Calu3 (cell line): ENCODE results near the gene SART3. TPM values are rescaled to one million over a fixed set of nuclear protein-coding genes. Genes with fewer than 3 reads are reported as not detected.

Source experiments
- BruUV-seq: library from RNA; stranded (reverse); fragments of 400-500 nt; replicated peaks from 2 replicates; lab custom pipeline; 2021; lab: Mats Ljungman, UMichigan
- CTCF ChIA-PET: fragments of 300-600 bp; sonication (Branson Sonifier 250); formaldehyde crosslinking; loops from one replicate; lab custom pipeline; 2022; ENCODE audit warnings: antibody characterized with exemption; lab: Charles Lee
- DNase-seq: peaks from one replicate; pipeline ENCODE4 v3.0.0; 2022
- H3K27ac Mint-ChIP-seq: one replicate; pipeline ENCODE4 v1.8.0; 2022; ENCODE audit warnings: mixed read lengths; ENCODE audit not compliant: unreplicated experiment
- H3K27me3 Mint-ChIP-seq: one replicate; pipeline ENCODE4 v1.8.0; 2022; ENCODE audit warnings: mixed read lengths; ENCODE audit not compliant: unreplicated experiment
- H3K36me3 Mint-ChIP-seq: one replicate; pipeline ENCODE4 v1.8.0; 2022; ENCODE audit warnings: mild to moderate bottlenecking, moderate library complexity, mixed read lengths; ENCODE audit not compliant: insufficient read depth, unreplicated experiment
- H3K4me1 Mint-ChIP-seq: one replicate; pipeline ENCODE4 v1.8.0; 2022; ENCODE audit warnings: mild to moderate bottlenecking, low read depth, mixed read lengths; ENCODE audit not compliant: unreplicated experiment
- H3K4me3 Mint-ChIP-seq: one replicate; pipeline ENCODE4 v1.8.0; 2022; ENCODE audit warnings: mild to moderate bottlenecking, low read depth, moderate library complexity, mixed read lengths; ENCODE audit not compliant: unreplicated experiment
- H3K9me3 Mint-ChIP-seq: one replicate; pipeline ENCODE4 v1.8.0; 2022; ENCODE audit warnings: low read depth, mixed read lengths; ENCODE audit not compliant: unreplicated experiment
- CTCF ChIP-seq: fragments of 200-600 bp; IDR thresholded peaks from one replicate; pipeline ENCODE4 v1.8.0; 2022; ENCODE audit warnings: antibody characterized with exemption; ENCODE audit not compliant: unreplicated experiment
- intact Hi-C: fragments of 100-400 bp; cut with micrococcal nuclease; formaldehyde crosslinking; loops from one replicate; pipeline ENCODE4 v1.10.0; 2022; ENCODE audit not compliant: unreplicated experiment
- total RNA-seq: library from RNA; stranded (reverse); gene quantifications from 2 replicates; pipeline ENCODE4 v1.2.3, GENCODE V29; 2022

The SART3 gene
- total RNA-seq, 1 experiment from 2014 or later = 91.7 TPM

- Mint-ChIP-seq H3K27me3 (peaks cover 80% of the 10 kb centered on the region), H3K4me3 (no peak overlapping the region), H3K36me3 (no peaks in the 10 kb centered on the region), H3K9me3 (no peaks in the 10 kb centered on the region), H3K27ac (no peak overlapping the region), H3K4me1 (no peaks in the 10 kb centered on the region)
- DNase-seq = no peak
- intact Hi-C loops = no loop called here
- CTCF ChIA-PET = no interaction called here
- no peak for TF ChIP-seq CTCF
- BruUV-seq = no TSS peak
Measured at GRCh38 chr12:108585864-108586263, 24.9 kb upstream of the SART3 start.

- no TSS peak for BruUV-seq
- TF ChIP-seq CTCF = no peak
- no peak for DNase-seq
- peaks cover 68% of the 10 kb centered on the region for H3K27me3 Mint-ChIP-seq
- no peak overlapping the region for H3K27ac Mint-ChIP-seq
- intact Hi-C loops = no loop called here
- H3K4me1 Mint-ChIP-seq = no peaks in the 10 kb centered on the region
- H3K9me3 Mint-ChIP-seq = no peaks in the 10 kb centered on the region
- CTCF ChIA-PET = no interaction called here
- H3K36me3 Mint-ChIP-seq = no peaks in the 10 kb centered on the region
- no peak overlapping the region for H3K4me3 Mint-ChIP-seq
Measured at GRCh38 chr12:108584456-108585065, 23.6 kb upstream of the SART3 start.

- CTCF ChIA-PET = no interaction called here
- Mint-ChIP-seq H3K4me1 (no peaks in the 10 kb centered on the region), H3K36me3 (no peaks in the 10 kb centered on the region), H3K4me3 (no peak overlapping the region), H3K27ac (no peak overlapping the region), H3K9me3 (no peaks in the 10 kb centered on the region), H3K27me3 (peaks cover 68% of the 10 kb centered on the region)
- intact Hi-C loops = no loop called here
- no TSS peak for BruUV-seq
- no peak for DNase-seq
- TF ChIP-seq CTCF = no peak
Measured at GRCh38 chr12:108583991-108584390, 23.0 kb upstream of the SART3 start.

- DNase-seq = no peak
- Mint-ChIP-seq H3K27ac (no peak overlapping the region), H3K9me3 (peaks cover 2% of the 10 kb centered on the region), H3K4me1 (no peaks in the 10 kb centered on the region), H3K4me3 (no peak overlapping the region), H3K36me3 (no peaks in the 10 kb centered on the region), H3K27me3 (peaks cover 68% of the 10 kb centered on the region)
- intact Hi-C loops = no loop called here
- CTCF ChIA-PET = interaction anchor here (0.7 kb wide), 1 partner anchor 597 kb away, joined by 3 read pairs; no protein-coding TSS in a partner anchor
- TF ChIP-seq CTCF = no peak
- BruUV-seq = no TSS peak
Measured at GRCh38 chr12:108582978-108583770, 22.2 kb upstream of the SART3 start.
